Subcutaneous adipose tissue (tissue), 4 donors: ENCODE results near the gene TLR10. TPM values are rescaled to one million over a fixed set of nuclear protein-coding genes. Genes with fewer than 3 reads are reported as not detected.

Experiments used
- total RNA-seq, 4 donors: library from RNA; depleted of rRNA; stranded (reverse); fragments of >200 nt; gene quantifications; one replicate each; pipeline ENCODE4 v1.1.0, GENCODE V29; 2016
- TF ChIP-seq, protein P1 (sequence below): fragments of 450-650 bp; IDR thresholded peaks from one replicate; pipeline ENCODE4 v1.5.1; 2016; ENCODE audit warnings: low read depth, mild to moderate bottlenecking, control low read depth, antibody characterized with exemption, moderate library complexity

Gene TLR10
- total RNA-seq, 4 donors from 2014 or later, result 0.34 to 2.1 (median 0.44) TPM; not detected in 1

GRCh38 chr4:38747629-38748028 lies 35.2 kb downstream of the TLR10 start:
- TF ChIP-seq, protein P1, sequence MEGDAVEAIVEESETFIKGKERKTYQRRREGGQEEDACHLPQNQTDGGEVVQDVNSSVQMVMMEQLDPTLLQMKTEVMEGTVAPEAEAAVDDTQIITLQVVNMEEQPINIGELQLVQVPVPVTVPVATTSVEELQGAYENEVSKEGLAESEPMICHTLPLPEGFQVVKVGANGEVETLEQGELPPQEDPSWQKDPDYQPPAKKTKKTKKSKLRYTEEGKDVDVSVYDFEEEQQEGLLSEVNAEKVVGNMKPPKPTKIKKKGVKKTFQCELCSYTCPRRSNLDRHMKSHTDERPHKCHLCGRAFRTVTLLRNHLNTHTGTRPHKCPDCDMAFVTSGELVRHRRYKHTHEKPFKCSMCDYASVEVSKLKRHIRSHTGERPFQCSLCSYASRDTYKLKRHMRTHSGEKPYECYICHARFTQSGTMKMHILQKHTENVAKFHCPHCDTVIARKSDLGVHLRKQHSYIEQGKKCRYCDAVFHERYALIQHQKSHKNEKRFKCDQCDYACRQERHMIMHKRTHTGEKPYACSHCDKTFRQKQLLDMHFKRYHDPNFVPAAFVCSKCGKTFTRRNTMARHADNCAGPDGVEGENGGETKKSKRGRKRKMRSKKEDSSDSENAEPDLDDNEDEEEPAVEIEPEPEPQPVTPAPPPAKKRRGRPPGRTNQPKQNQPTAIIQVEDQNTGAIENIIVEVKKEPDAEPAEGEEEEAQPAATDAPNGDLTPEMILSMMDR, result no peak

GRCh38 chr4:38745881-38746280 lies 36.9 kb downstream of the TLR10 start:
- TF ChIP-seq, protein P1, result no peak

GRCh38 chr4:38743866-38744265 lies 38.9 kb downstream of the TLR10 start:
- TF ChIP-seq, protein P1, result no peak

- TF ChIP-seq, protein P1, result no peak
These were observed 42.5 kb downstream of the TLR10 start for GRCh38 chr4:38740303-38740702.

- TF ChIP-seq, protein P1, result no peak
These were observed 43.6 kb downstream of the TLR10 start for GRCh38 chr4:38738940-38739803.

GRCh38 chr4:38735870-38736269 lies 46.9 kb downstream of the TLR10 start:
- TF ChIP-seq, protein P1, result no peak

DNA sequence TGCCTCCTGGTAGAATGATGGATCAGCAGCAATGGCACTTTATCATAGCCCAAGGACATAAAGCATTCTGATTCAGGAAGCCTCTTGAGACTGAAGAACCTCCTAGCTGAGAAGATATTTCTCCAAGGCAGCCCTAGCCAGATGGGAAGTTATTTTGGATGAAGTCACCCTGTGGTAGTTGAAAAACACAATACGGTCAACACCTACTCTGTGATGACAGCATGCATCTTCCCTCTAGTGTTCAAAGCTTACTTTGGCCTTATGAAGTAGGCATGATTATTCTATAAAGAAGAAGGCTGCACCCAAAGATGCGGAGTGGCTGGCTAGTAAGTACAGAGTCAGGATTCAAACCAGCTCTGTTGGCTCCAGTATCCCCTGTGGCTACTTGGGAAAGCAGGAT lies 47.9 kb downstream of the TLR10 start:
- TF ChIP-seq, protein P1, result no peak
